Measurements from ENCODE around the gene OR52H1.

OR52H1 gene

GRCh38 chr11:5531053-5531831 is 17.1 kb downstream of the OR52H1 start:
- DNase-seq, result no peak

- DNase-seq, result no peak
These were observed 19.8 kb downstream of the OR52H1 start for GRCh38 chr11:5528495-5528894.

- no peak for DNase-seq
These were observed 20.6 kb downstream of the OR52H1 start for GRCh38 chr11:5527716-5528115.

- DNase-seq, result no peak
These were observed 23.6 kb downstream of the OR52H1 start for GRCh38 chr11:5524756-5525155.

GRCh38 chr11:5522308-5522707 is 26.0 kb downstream of the OR52H1 start:
- no peak for DNase-seq

GRCh38 chr11:5521540-5521939 is 26.8 kb downstream of the OR52H1 start:
- no peak for DNase-seq

- DNase-seq, result no peak
These were observed 31.7 kb downstream of the OR52H1 start, which contains the start of gene UBQLNL for GRCh38 chr11:5516599-5516998. Gene UBQLNL (minus strand): TSS chr11:5516699. CDS start chr11:5516441, 258 bp downstream.

- DNase-seq, result no peak
These were observed 33.5 kb downstream of the OR52H1 start for GRCh38 chr11:5514841-5515240.

GRCh38 chr11:5509803-5510202 is 38.5 kb downstream of the OR52H1 start, which contains the start of gene UBQLN3:
Gene UBQLN3 (minus strand): TSS chr11:5509957. CDS start chr11:5509558, 399 bp downstream.
- no peak for DNase-seq

- DNase-seq, result no peak
These were observed 39.7 kb downstream of the OR52H1 start for GRCh38 chr11:5508605-5509004.

GRCh38 chr11:5507933-5508305 is 40.4 kb downstream of the OR52H1 start:
- DNase-seq, result no peak

GRCh38 chr11:5507177-5507932 is 41.0 kb downstream of the OR52H1 start:
- no peak for DNase-seq

GRCh38 chr11:5505363-5506048 is 42.8 kb downstream of the OR52H1 start:
- DNase-seq, result no peak

GRCh38 chr11:5504403-5504921 is 43.9 kb downstream of the OR52H1 start:
- no peak for DNase-seq

GRCh38 chr11:5500393-5500801 is 47.9 kb downstream of the OR52H1 start:
- DNase-seq, result no peak

- no peak for DNase-seq
These were observed 48.7 kb downstream of the OR52H1 start for GRCh38 chr11:5499671-5500070.

All from activated effector memory CD4-positive, alpha-beta T cell treated with anti-CD3 and anti-CD28 coated beads, Interleukin-2, amount 50 U/mL, for 16 hours (primary cell).